HepG2 (cell line): ENCODE data around the gene CBLN1. TPM values are rescaled to one million over a fixed set of nuclear protein-coding genes. Genes with fewer than 3 reads are reported as not detected.

ENCODE experiments used
- CCAR2 ChIP-seq: fragments of 200-400 bp; formaldehyde crosslinking; optimal IDR thresholded peaks from 2 replicates; pipeline ENCODE3; 2018; ENCODE audit warnings: low read depth, mild to moderate bottlenecking, low read length, moderate library complexity
- FOXO1 ChIP-seq: sonication (generic); formaldehyde crosslinking; IDR thresholded peaks from 2 replicates; pipeline ENCODE4 v1.4.0; 2020; ENCODE audit warnings: missing genetic modification reagents
- HDAC2 ChIP-seq: sonication (generic); formaldehyde crosslinking; IDR thresholded peaks from 2 replicates; pipeline ENCODE4 v1.4.0; 2020; ENCODE audit warnings: missing genetic modification reagents
- HNRNPLL ChIP-seq: fragments of 200-400 bp; formaldehyde crosslinking; IDR thresholded peaks from 2 replicates; pipeline ENCODE4 v1.6.1; 2017; ENCODE audit warnings: mild to moderate bottlenecking, low read depth, low read length; ENCODE audit not compliant: poor library complexity, severe bottlenecking
- U2AF2 ChIP-seq: fragments of 200-400 bp; formaldehyde crosslinking; IDR thresholded peaks from 2 replicates; pipeline ENCODE4 v1.6.1; 2017; ENCODE audit warnings: low read depth, mild to moderate bottlenecking, low read length
- ZNF235 ChIP-seq: sonication (generic); formaldehyde crosslinking; IDR thresholded peaks from 2 replicates; pipeline ENCODE4 v1.8.1; 2023; ENCODE audit warnings: mild to moderate bottlenecking, missing genetic modification reagents, borderline replicate concordance
- ZNF296 ChIP-seq: sonication (generic); formaldehyde crosslinking; conservative IDR thresholded peaks from 2 replicates; pipeline ENCODE4 v1.5.0; 2020; ENCODE audit warnings: mild to moderate bottlenecking, missing genetic modification reagents
- ZNF781 ChIP-seq: sonication (generic); formaldehyde crosslinking; IDR thresholded peaks from 2 replicates; pipeline ENCODE4 v1.5.1; 2020; ENCODE audit warnings: borderline replicate concordance, mild to moderate bottlenecking, missing genetic modification reagents; ENCODE audit errors: not compliant biosample characterization
- ZNF788 ChIP-seq: sonication (generic); formaldehyde crosslinking; IDR thresholded peaks from 2 replicates; pipeline ENCODE4 v1.5.0; 2020; ENCODE audit warnings: mild to moderate bottlenecking, missing genetic modification reagents, borderline replicate concordance
- ZNF83 ChIP-seq: sonication (generic); formaldehyde crosslinking; IDR thresholded peaks from 2 replicates; pipeline ENCODE4 v1.4.0; 2020; ENCODE audit warnings: missing genetic modification reagents, mild to moderate bottlenecking, borderline replicate concordance
- ZSCAN20 ChIP-seq: sonication (generic); formaldehyde crosslinking; IDR thresholded peaks from 2 replicates; pipeline ENCODE4 v1.4.0; 2020; ENCODE audit warnings: missing genetic modification reagents, mild to moderate bottlenecking, borderline replicate concordance
- polyA plus RNA-seq, 8 experiments: library from polyadenylated mRNA; depleted of rRNA in 3 of 8; stranded (reverse) in 7 of 8; unstranded in 1 of 8; fragments of >200 nt; fragmentation: Illumina TruSeq in 4 of 8; extraction: Trizol in 4 of 8; gene quantifications; 2 replicates each; pipeline versions ENCODE4 v1.2.1 to v1.2.3, GENCODE V29; 2011 to 2016; ENCODE audit warnings: low read depth in 4 of 8, missing spikeins in 1 of 8, mixed read lengths in 1 of 8; ENCODE audit not compliant: insufficient read depth in 1 of 8
- total RNA-seq, 5 experiments: library from RNA; depleted of rRNA; stranded (reverse); fragments of >200 nt; fragmentation: Illumina TruSeq; extraction: Trizol; gene quantifications; 2 replicates each; pipeline ENCODE4 v1.2.3, GENCODE V29; 2016; ENCODE audit warnings: low read depth in 1 of 5
- TF ChIP-seq, protein P1 (sequence below), 2 experiments: sonication (generic) in 1 of 2; formaldehyde crosslinking in 1 of 2; IDR thresholded peaks; 2 replicates each; pipeline versions ENCODE4 v1.6.1 to v1.9.0; 2014 to 2022; ENCODE audit warnings: antibody characterized with exemption in 1 of 2, borderline replicate concordance in 1 of 2, inconsistent platforms in 1 of 2, low read depth in 1 of 2, missing genetic modification reagents in 1 of 2
- TF ChIP-seq, protein P2 (sequence below): sonication (generic); formaldehyde crosslinking; IDR thresholded peaks from 2 replicates; pipeline ENCODE4 v1.5.0; 2020; ENCODE audit warnings: missing genetic modification reagents
- TF ChIP-seq, protein P3 (sequence below): sonication (generic); formaldehyde crosslinking; IDR thresholded peaks from 2 replicates; pipeline ENCODE4 v1.4.0; 2020; ENCODE audit warnings: missing genetic modification reagents, borderline replicate concordance
- TF ChIP-seq, protein P4 (sequence below): sonication (generic); formaldehyde crosslinking; IDR thresholded peaks from 2 replicates; pipeline ENCODE4 v1.5.0; 2020; ENCODE audit warnings: mild to moderate bottlenecking, missing genetic modification reagents, moderate library complexity

CBLN1 gene
- total and polyA plus RNA-seq, 2 of the 13 experiments (the other 11 are each of a cell fraction or from before 2014, with no cell fraction given): not detected

DNA sequence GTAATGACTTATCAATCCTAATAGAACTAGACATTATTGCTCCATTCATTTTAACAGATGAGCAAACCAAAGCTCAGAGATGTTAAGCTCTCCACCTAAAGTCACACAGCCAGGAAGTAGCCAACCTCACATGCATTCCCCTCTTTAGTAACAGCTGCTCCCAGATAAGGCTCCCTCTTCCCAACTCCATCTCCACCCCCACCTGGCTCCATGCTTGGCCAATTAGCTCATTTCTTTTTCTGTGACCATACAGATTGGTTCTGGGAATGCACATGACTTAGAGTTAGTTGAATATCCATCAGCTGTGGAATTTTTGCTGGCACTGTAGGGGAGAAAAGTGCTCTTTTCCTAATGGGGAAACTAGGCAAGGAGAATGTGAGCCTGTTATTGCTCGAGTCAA lies 13.0 kb downstream of the CBLN1 start (continued):
- TF ChIP-seq, protein P1, sequence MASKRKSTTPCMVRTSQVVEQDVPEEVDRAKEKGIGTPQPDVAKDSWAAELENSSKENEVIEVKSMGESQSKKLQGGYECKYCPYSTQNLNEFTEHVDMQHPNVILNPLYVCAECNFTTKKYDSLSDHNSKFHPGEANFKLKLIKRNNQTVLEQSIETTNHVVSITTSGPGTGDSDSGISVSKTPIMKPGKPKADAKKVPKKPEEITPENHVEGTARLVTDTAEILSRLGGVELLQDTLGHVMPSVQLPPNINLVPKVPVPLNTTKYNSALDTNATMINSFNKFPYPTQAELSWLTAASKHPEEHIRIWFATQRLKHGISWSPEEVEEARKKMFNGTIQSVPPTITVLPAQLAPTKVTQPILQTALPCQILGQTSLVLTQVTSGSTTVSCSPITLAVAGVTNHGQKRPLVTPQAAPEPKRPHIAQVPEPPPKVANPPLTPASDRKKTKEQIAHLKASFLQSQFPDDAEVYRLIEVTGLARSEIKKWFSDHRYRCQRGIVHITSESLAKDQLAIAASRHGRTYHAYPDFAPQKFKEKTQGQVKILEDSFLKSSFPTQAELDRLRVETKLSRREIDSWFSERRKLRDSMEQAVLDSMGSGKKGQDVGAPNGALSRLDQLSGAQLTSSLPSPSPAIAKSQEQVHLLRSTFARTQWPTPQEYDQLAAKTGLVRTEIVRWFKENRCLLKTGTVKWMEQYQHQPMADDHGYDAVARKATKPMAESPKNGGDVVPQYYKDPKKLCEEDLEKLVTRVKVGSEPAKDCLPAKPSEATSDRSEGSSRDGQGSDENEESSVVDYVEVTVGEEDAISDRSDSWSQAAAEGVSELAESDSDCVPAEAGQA (IDR thresholded peaks at IDR 0.05; ENCODE audit: low read depth): no peak
- TF ChIP-seq, protein P1 (CRISPR knock-in tag; IDR thresholded peaks at IDR 0.05; ENCODE audit: borderline replicate concordance): no peak
- no peak for TF ChIP-seq HDAC2 (CRISPR knock-in tag)
- TF ChIP-seq, protein P2, sequence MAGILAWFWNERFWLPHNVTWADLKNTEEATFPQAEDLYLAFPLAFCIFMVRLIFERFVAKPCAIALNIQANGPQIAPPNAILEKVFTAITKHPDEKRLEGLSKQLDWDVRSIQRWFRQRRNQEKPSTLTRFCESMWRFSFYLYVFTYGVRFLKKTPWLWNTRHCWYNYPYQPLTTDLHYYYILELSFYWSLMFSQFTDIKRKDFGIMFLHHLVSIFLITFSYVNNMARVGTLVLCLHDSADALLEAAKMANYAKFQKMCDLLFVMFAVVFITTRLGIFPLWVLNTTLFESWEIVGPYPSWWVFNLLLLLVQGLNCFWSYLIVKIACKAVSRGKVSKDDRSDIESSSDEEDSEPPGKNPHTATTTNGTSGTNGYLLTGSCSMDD (CRISPR knock-in tag): no peak
- no peak for TF ChIP-seq ZNF788 (CRISPR knock-in tag)
- TF ChIP-seq ZSCAN20 (CRISPR knock-in tag): no peak
- no peak for TF ChIP-seq U2AF2
- TF ChIP-seq ZNF235 (CRISPR knock-in tag): no peak
- TF ChIP-seq ZNF781 (CRISPR knock-in tag): no peak
- no peak for TF ChIP-seq ZNF296 (CRISPR knock-in tag)
- TF ChIP-seq, protein P3, sequence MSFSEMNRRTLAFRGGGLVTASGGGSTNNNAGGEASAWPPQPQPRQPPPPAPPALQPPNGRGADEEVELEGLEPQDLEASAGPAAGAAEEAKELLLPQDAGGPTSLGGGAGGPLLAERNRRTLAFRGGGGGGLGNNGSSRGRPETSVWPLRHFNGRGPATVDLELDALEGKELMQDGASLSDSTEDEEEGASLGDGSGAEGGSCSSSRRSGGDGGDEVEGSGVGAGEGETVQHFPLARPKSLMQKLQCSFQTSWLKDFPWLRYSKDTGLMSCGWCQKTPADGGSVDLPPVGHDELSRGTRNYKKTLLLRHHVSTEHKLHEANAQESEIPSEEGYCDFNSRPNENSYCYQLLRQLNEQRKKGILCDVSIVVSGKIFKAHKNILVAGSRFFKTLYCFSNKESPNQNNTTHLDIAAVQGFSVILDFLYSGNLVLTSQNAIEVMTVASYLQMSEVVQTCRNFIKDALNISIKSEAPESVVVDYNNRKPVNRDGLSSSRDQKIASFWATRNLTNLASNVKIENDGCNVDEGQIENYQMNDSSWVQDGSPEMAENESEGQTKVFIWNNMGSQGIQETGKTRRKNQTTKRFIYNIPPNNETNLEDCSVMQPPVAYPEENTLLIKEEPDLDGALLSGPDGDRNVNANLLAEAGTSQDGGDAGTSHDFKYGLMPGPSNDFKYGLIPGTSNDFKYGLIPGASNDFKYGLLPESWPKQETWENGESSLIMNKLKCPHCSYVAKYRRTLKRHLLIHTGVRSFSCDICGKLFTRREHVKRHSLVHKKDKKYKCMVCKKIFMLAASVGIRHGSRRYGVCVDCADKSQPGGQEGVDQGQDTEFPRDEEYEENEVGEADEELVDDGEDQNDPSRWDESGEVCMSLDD (CRISPR knock-in tag): no peak
- no peak for TF ChIP-seq FOXO1 (CRISPR knock-in tag)
- TF ChIP-seq ZNF83 (CRISPR knock-in tag): no peak
- no peak for TF ChIP-seq HNRNPLL
- TF ChIP-seq, protein P4, sequence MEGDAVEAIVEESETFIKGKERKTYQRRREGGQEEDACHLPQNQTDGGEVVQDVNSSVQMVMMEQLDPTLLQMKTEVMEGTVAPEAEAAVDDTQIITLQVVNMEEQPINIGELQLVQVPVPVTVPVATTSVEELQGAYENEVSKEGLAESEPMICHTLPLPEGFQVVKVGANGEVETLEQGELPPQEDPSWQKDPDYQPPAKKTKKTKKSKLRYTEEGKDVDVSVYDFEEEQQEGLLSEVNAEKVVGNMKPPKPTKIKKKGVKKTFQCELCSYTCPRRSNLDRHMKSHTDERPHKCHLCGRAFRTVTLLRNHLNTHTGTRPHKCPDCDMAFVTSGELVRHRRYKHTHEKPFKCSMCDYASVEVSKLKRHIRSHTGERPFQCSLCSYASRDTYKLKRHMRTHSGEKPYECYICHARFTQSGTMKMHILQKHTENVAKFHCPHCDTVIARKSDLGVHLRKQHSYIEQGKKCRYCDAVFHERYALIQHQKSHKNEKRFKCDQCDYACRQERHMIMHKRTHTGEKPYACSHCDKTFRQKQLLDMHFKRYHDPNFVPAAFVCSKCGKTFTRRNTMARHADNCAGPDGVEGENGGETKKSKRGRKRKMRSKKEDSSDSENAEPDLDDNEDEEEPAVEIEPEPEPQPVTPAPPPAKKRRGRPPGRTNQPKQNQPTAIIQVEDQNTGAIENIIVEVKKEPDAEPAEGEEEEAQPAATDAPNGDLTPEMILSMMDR: no peak
- TF ChIP-seq CCAR2: no peak
